Measurements from ENCODE around the gene ARID5A.

The ARID5A gene

DNA sequence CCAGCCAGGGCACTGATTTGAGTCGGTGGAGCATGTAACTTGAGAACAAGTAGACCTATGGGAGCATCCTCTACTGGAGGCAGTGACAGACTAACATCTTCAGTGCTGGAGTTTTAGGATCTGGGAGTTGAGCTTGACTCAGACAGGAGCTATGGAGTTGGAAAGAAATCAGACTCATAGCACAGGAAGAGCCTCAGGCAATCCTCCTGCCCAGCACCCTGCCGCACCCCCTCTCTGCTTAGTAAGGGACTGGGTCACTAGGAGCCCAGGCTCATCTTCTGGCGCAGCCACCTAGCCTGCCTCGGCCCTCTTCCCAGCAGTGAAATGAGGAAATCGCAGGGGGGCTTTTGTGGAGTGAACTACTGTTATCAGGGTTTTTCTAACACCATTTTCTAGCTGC is 3.6 kb downstream of the ARID5A start:
- TF ChIP-seq, protein P1, sequence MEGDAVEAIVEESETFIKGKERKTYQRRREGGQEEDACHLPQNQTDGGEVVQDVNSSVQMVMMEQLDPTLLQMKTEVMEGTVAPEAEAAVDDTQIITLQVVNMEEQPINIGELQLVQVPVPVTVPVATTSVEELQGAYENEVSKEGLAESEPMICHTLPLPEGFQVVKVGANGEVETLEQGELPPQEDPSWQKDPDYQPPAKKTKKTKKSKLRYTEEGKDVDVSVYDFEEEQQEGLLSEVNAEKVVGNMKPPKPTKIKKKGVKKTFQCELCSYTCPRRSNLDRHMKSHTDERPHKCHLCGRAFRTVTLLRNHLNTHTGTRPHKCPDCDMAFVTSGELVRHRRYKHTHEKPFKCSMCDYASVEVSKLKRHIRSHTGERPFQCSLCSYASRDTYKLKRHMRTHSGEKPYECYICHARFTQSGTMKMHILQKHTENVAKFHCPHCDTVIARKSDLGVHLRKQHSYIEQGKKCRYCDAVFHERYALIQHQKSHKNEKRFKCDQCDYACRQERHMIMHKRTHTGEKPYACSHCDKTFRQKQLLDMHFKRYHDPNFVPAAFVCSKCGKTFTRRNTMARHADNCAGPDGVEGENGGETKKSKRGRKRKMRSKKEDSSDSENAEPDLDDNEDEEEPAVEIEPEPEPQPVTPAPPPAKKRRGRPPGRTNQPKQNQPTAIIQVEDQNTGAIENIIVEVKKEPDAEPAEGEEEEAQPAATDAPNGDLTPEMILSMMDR (IDR thresholded peaks at IDR 0.05; ENCODE audit: control insufficient read depth, insufficient read depth, low read depth, low read length, missing control alignments) = no peak
- DNase-seq (ENCODE audit: low read depth) = peak; percentile 64
- H3K4me3 ChIP-seq (ENCODE audit: control insufficient read depth, low read depth, low read length) = no peak overlapping the region

DNA sequence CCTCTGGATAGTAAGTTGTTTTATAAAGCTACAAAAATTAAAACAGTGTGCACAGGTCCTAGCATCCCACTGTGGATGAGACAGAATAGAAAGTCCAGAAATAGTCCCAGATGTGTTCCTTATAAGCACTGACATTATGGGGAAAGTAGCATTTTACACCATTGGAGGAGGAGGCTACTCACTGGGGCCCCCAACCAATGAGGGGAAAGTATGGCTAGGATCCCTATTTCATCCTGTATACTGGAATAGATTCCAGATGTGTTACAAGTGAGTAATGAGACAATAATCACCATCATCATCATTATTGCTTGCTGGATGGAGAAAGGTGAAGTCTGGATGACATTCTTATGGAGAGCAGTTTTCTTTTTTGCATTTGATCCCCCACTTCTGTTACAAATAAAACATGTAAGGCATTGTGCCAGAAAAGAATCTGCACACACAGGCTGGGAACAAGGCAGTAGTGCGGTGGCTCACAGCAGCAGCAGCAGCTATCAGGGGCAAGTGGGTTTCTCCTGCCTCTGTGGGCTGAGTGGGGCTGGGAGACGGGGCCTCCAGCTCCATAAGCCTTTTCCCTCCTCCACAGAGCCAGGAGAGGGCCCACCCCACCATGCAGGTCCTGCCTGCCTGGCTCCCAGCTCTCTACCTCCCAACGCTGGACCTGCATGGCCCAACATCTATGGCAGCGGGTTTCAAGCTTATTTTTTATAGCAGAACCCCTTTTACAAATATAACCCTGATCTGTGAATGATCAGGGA is 5.0 kb downstream of the ARID5A start:
- no peak overlapping the region for H3K4me3 ChIP-seq (ENCODE audit: control insufficient read depth, low read depth, low read length)
- TF ChIP-seq, protein P1 (IDR thresholded peaks at IDR 0.05; ENCODE audit: control insufficient read depth, insufficient read depth, low read depth, low read length, missing control alignments) = no peak

DNA sequence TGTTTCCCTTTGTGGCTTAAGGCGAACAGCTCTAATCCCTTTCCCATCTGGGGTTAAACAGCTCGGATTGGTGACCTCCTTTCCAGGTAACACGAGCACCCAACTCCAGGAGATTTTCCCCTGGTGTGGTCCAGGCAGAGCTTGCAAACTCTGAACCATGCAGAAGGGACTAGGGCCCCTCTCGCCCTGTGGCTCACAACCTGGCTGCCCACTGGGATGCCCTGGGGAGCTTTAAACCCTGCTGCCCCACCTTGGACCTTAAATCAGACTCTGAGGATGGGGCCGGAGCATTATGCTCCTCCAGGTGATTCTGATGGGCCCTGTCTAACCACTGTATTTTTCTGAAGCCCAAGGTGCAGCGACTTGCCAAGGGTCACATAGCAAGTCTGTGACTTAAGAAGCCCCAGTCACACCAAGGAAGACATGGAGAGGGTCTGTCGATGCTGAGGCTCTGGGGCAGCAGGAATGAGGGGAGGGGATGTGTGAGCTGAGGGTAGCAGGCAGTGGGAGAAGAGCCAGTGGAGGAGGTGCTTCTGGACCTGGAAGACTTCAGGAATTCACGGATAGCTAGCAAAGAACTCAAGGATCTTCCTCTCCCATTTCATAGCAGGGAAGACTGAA is 5.9 kb downstream of the ARID5A start:
- DNase-seq (ENCODE audit: low read depth) = no peak
- TF ChIP-seq, protein P1 (IDR thresholded peaks at IDR 0.05; ENCODE audit: control insufficient read depth, insufficient read depth, low read depth, low read length, missing control alignments) = no peak
- H3K4me3 ChIP-seq (ENCODE audit: control insufficient read depth, low read depth, low read length) = no peak overlapping the region

More for the DNA sequence above, 5.0 kb downstream of the ARID5A start:
- peak; percentile 63 for DNase-seq (ENCODE audit: low read depth)

GRCh38 chr2:96546321-96546720 is 9.8 kb downstream of the ARID5A start:
- DNase-seq (ENCODE audit: low read depth) = no peak
- H3K4me3 ChIP-seq (ENCODE audit: control insufficient read depth, low read depth, low read length) = no peak overlapping the region
- TF ChIP-seq, protein P1 (IDR thresholded peaks at IDR 0.05; ENCODE audit: control insufficient read depth, insufficient read depth, low read depth, low read length, missing control alignments) = no peak

GRCh38 chr2:96546797-96547196 is 10.2 kb downstream of the ARID5A start:
- DNase-seq (ENCODE audit: low read depth) = no peak
- H3K4me3 ChIP-seq (ENCODE audit: control insufficient read depth, low read depth, low read length) = no peak overlapping the region
- TF ChIP-seq, protein P1 (IDR thresholded peaks at IDR 0.05; ENCODE audit: control insufficient read depth, insufficient read depth, low read depth, low read length, missing control alignments) = no peak

DNA sequence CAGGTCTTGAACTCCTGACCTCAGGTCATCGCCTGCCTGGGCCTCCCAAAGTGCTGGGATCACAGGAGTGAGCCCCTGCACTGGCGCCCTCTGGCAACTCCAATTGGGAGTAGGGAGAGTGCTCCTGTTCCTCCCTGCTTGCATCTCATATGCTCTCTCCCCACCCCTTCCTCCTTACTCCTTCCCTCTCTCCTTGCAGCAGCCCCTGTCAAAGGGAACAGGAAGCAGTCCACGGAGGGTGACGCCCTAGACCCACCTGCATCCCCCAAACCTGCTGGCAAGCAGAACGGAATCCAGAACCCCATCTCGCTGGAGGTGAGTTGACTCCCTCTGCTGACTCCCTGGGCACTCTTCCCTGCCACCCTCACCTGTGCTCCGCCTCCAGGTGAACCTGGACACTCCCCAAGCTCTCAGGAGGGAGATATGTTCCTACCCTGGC is 10.7 kb downstream of the ARID5A start:
- TF ChIP-seq, protein P1 (IDR thresholded peaks at IDR 0.05; ENCODE audit: control insufficient read depth, insufficient read depth, low read depth, low read length, missing control alignments) = no peak
- no peak overlapping the region for H3K4me3 ChIP-seq (ENCODE audit: control insufficient read depth, low read depth, low read length)
- no peak for DNase-seq (ENCODE audit: low read depth)

Measured in AG09309 (cell line).